Measurements from ENCODE around the gene VAV1.

VAV1 gene

GRCh38 chr19:6803036-6803404 is 30.5 kb downstream of the VAV1 start:
- H3K79me2 ChIP-seq (ENCODE audit: insufficient read depth, low read length) = peaks cover 32% of the 10 kb centered on the region

GRCh38 chr19:6806488-6806887 is 34.0 kb downstream of the VAV1 start:
- H2AFZ ChIP-seq (ENCODE audit: low read length) = no peak overlapping the region
- H3K9me2 ChIP-seq (ENCODE audit: low read depth, low read length) = no peaks in the 10 kb centered on the region
- H3K79me2 ChIP-seq (ENCODE audit: insufficient read depth, low read length) = peaks cover 43% of the 10 kb centered on the region
- H3K27me3 ChIP-seq (ENCODE audit: insufficient read depth, low read length) = no peaks in the 10 kb centered on the region
- peaks cover 22% of the 10 kb centered on the region for H3K4me1 ChIP-seq (ENCODE audit: insufficient read depth, low read length, severe bottlenecking)
- H3K9ac ChIP-seq (ENCODE audit: low read length) = no peak overlapping the region
- no peak for TF ChIP-seq EZH2 (IDR thresholded peaks at IDR 0.05; ENCODE audit: borderline replicate concordance, low read length)
- TF ChIP-seq CTCF (IDR thresholded peaks at IDR 0.05; ENCODE audit: low read length) = no peak
- no peaks in the 10 kb centered on the region for H3K9me3 ChIP-seq (ENCODE audit: low read length)
- H4K20me1 ChIP-seq (ENCODE audit: insufficient read depth, low read length) = no peaks in the 10 kb centered on the region
- no peak overlapping the region for H3K4me3 ChIP-seq (ENCODE audit: low read depth, low read length, poor library complexity, severe bottlenecking)
- H3K27ac ChIP-seq (ENCODE audit: low read depth, low read length, poor library complexity, severe bottlenecking) = no peak overlapping the region
- no peaks in the 10 kb centered on the region for H3F3A ChIP-seq (ENCODE audit: insufficient read depth, low read length)
- peaks cover 20% of the 10 kb centered on the region; the same call in 1 of the 2 replicates for H3K36me3 ChIP-seq (ENCODE audit: insufficient read depth, low read length)
- H3K4me2 ChIP-seq (ENCODE audit: low read length) = no peak overlapping the region

More at GRCh38 chr19:6803036-6803404, 30.5 kb downstream of the VAV1 start:
- Histone ChIP-seq H4K20me1 (ENCODE audit: insufficient read depth, low read length) (no peaks in the 10 kb centered on the region), H3K27me3 (ENCODE audit: insufficient read depth, low read length) (no peaks in the 10 kb centered on the region), H2AFZ (ENCODE audit: low read length) (no peak overlapping the region), H3K4me1 (ENCODE audit: insufficient read depth, low read length, severe bottlenecking) (peaks cover 44% of the 10 kb centered on the region), H3F3A (ENCODE audit: insufficient read depth, low read length) (no peaks in the 10 kb centered on the region), H3K27ac (ENCODE audit: low read depth, low read length, poor library complexity, severe bottlenecking) (peak overlapping the region; percentile 99), H3K9me3 (ENCODE audit: low read length) (no peaks in the 10 kb centered on the region), H3K4me2 (ENCODE audit: low read length) (peak overlapping the region; percentile 59), H3K9me2 (ENCODE audit: low read depth, low read length) (no peaks in the 10 kb centered on the region), H3K36me3 (ENCODE audit: insufficient read depth, low read length) (peaks cover 8% of the 10 kb centered on the region; the same call in 1 of the 2 replicates), H3K4me3 (ENCODE audit: low read depth, low read length, poor library complexity, severe bottlenecking) (peak overlapping the region; percentile 47), H3K9ac (ENCODE audit: low read length) (peak overlapping the region; percentile 49)
- no peak for TF ChIP-seq CTCF (IDR thresholded peaks at IDR 0.05; ENCODE audit: low read length)
- no peak for TF ChIP-seq EZH2 (IDR thresholded peaks at IDR 0.05; ENCODE audit: borderline replicate concordance, low read length)

- Histone ChIP-seq H3F3A (ENCODE audit: insufficient read depth, low read length) (no peaks in the 10 kb centered on the region), H3K27ac (ENCODE audit: low read depth, low read length, poor library complexity, severe bottlenecking) (no peak overlapping the region), H3K27me3 (ENCODE audit: insufficient read depth, low read length) (no peaks in the 10 kb centered on the region), H3K36me3 (ENCODE audit: insufficient read depth, low read length) (peaks cover 27% of the 10 kb centered on the region; the same call in 1 of the 2 replicates), H3K9ac (ENCODE audit: low read length) (no peak overlapping the region), H3K79me2 (ENCODE audit: insufficient read depth, low read length) (peaks cover 51% of the 10 kb centered on the region), H3K9me3 (ENCODE audit: low read length) (no peaks in the 10 kb centered on the region), H4K20me1 (ENCODE audit: insufficient read depth, low read length) (no peaks in the 10 kb centered on the region), H3K4me1 (ENCODE audit: insufficient read depth, low read length, severe bottlenecking) (peaks cover 19% of the 10 kb centered on the region), H2AFZ (ENCODE audit: low read length) (no peak overlapping the region), H3K4me3 (ENCODE audit: low read depth, low read length, poor library complexity, severe bottlenecking) (no peak overlapping the region), H3K9me2 (ENCODE audit: low read depth, low read length) (no peaks in the 10 kb centered on the region), H3K4me2 (ENCODE audit: low read length) (no peak overlapping the region)
- TF ChIP-seq CTCF (IDR thresholded peaks at IDR 0.05; ENCODE audit: low read length) = no peak
- TF ChIP-seq EZH2 (IDR thresholded peaks at IDR 0.05; ENCODE audit: borderline replicate concordance, low read length) = no peak
Measured at GRCh38 chr19:6807291-6807690, 34.8 kb downstream of the VAV1 start.
